ENCODE results near the gene SHC3.

GRCh38 chr9:89106224-89106851, 72.3 kb downstream of the SHC3 start:
- TF ChIP-seq POLR2A (IDR thresholded peaks at IDR 0.05; ENCODE audit: low read length) (no peak), GATA1 (IDR thresholded peaks at IDR 0.05; ENCODE audit: low read depth, low read length) (no peak)

Measured in erythroblast (primary cell).